ENCODE data around the gene FRYL.
"Not testable (repeated sequence)": the region's sequence is repeated elsewhere in the genome, so short reads cannot be mapped to it uniquely, and the experiment has no call there.

Gene FRYL

DNA sequence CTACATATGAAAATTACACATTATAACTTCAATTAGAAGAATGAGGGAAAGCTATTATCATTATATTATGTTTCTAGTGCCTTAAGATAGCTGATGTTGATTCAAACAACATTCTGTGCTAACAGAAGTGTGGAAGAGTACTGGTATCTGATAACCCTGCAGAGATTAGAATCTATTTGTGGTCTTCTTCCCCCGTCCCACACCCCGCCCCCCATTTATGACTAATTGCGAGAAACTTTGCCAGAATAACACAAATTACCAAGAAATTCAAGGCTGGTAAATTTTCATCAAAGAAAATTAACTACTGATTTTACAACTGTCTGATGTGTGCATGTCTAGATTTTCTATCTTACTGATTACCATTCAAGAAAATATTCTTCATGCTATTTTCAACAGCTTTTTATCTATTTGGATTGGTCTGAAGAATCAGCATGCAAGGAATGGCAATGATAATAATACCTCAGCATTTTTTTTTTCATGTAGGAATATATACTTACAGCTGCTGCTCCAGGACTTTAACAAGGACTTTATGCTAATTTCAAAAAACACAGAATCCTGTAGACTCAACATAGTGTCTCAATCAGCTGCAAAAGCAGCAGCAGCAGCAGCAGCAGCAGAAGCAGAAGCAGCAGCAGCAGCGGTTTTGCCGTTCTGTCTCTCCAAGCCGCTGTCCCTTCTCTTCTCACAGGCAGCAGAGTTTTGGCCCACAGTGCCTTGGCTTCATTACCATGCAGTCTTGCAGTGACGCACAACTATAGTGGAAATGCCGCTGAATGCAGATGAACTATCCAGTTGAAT is 126.7 kb downstream of the FRYL start:
- DNase-seq: peak; percentile 60 to 63

DNA sequence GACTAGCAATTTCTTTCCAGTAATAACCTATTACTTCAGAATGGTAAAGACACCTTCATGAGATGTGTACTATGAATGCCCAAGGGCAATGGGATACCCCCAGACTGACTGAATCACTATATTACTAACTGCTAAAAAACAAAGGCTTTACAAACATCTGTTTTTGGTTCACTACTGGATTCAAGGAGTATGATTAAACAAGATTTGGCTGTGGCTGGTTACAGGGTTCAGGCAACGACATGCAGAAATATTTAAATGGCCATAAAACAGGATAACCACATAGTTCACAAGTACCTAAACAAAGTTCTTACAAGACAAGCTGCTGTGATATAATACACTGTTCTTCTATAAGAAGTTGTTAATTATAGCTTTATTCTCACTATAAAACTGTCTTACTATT is 128.2 kb downstream of the FRYL start:
- DNase-seq: no peak

DNA sequence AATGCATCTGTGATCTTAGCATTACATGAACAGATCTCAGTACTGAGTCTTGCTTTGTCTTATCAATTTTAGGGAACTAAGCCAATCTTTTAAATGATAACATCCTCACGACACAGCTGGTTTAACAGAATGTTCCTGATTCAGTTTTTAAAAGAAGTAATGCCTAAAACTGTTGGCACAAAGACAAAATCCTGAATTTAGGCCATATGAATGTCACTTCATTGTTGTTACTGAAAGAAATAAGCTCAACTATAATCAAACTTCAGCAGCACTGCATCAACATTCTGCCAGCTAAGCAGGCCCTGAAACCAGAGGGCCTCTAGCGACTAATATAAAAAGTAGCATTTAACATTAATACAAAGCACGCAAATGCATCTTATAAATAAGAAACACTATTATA is 130.6 kb downstream of the FRYL start:
- no peak for DNase-seq

DNA sequence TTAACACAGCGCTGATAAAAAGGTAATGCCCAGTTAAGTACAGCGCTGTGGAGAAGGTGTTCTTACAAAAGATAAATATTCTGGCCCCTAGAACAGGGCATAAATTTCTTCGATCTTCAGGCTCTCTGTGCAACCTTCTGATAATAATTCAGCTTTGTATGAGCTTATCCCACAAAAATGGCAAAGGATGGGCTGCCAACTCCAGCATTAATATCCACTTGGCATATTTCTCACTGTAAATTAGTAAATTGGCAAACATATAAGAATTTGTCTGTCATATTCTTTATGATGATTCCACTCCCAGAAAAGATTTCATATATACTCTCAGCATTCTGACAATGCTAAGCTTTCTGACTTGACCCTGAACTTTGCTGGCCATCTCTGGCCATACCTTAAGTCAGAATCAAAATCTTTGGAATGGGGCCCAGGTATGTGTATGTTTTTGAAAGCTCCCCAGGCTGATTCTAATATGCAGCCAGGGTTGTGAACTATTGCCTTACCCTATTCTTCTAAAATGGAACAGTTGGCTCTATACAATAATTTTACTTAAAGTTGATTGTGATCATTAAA is 134.8 kb downstream of the FRYL start:
- no peak for DNase-seq

DNA sequence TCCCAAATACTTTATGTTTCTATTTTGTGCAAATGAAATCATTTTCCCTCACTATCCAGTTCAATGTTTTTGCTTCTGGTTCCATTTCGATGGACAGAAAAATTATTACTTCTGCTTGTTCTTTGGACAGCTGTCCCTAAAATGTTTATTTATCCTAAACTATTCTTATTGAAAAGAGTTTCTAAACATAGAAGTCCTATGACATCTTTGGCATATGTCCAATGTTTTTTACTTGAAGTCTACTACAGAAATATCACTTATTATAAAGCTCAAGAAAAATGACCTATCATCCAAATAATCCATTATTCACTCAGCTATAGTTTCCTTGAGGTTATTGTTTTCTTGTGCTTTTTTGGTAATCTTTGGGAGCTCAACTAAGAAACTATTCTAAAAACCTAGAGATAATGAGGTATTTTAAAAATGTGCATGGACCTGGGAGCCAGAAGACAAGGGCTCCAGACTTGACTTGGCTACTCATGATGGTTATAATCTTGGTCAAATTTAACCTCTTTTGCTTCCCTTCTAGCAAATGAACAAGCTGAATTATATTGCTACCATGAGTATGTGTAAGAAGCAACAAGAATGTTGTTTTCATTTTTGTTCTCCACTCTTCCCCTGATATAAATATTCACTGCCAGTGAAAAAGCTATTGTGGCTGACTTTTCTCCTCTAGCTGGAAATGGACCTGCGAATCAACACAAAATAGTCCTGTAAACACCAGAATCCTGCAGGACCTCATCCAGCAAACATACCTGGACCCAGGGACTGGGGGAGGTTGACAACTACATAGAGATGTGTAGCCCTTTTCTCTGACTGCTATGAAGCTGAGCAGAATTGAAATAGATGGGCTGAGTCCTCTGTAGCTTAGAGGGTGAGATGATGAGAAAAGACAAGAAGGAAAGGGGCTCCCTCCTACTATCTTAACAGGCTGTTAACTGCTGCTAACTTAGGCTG is 137.4 kb downstream of the FRYL start:
- DNase-seq: no peak

DNA sequence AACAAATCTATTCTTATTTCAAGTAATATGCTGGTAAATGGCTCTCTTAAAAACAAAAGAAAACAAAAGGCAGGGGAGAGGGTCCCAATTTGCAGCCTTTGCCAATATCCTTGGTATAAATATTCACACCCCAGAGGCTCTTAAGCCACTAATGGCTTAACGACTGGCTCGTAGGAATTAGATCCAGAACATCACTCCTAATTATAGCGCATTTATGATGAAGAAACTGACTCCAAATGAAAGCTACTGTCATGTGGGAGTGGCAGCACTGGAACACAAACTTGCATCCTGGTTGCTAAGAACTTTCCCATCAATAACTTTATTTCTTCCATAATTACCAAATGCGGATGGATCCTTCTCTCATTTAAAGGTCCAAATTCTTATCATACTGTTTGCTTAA is 138.7 kb downstream of the FRYL start:
- DNase-seq: no peak

DNA sequence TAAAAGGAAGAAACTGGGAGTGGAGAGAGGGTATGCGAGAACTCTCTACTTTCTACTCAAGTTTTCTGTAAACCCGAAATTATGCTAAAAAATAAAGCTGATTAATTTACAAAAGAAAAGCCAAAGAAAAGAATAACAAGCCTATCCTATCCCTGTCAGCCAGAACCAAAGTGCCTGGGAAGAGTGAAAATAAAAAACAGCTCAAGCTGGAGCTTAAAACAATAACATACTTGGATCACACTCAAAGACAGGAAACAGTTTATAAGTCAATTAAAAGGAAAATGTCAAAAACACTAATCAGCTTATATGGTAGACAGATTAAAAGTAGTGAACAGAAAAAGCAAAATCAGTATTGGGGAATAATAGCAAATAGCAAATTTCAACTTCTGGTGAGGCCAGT is 139.4 kb downstream of the FRYL start:
- DNase-seq: no peak

DNA sequence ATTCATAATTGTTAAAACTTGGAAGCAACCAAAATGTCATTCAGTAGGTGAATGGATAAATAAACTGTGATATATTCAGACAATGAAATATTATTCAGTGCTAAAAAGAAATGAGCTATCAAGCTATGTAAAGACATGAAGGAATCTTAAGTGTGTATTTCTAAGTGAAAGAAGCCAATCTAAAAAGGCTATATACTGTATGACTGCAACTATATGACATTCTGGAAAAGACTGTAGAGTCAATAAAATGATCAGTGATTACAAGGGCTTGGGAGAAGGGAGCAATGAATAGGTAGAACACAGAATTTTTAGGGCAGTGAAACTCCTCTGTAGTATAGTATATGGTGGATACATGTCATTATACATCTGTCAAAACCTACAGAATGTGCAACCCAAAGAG is 139.9 kb downstream of the FRYL start:
- no peak for DNase-seq

DNA sequence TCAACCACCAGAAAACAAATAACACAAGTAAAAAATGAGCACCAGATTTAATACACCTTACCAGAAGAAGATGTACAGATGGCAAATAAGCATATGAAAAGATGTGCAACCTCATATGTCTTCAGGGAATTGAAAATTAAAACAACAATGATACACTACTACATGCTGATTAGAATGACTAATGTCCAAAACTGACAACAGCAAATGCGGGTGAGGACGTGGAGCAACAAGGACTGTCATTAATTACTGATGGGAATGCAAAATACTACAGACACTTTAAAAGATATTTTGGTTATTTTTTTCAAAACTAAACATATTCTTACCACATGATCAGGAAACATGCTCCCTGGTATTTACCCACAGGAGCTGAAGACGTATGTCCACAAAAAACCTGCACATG is 140.3 kb downstream of the FRYL start:
- no peak for DNase-seq

DNA sequence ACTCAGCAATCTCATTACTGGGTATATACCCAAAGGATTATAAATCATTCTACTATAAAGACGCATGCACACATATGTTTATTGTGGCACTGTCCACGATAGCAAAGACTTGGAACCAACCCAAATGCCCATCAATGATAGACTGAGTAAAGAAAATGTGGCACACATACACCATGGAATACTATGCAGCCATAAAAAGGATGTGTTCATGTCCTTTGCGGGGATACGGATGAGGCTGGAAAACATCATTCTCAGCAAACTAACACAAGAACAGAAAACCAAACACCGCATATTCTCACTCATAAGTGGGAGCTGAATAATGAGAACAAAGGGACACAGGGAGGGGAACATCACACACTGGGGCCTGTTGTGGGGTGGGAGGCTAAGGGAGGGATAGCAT is 141.5 kb downstream of the FRYL start:
- not testable (repeated sequence) for DNase-seq

DNA sequence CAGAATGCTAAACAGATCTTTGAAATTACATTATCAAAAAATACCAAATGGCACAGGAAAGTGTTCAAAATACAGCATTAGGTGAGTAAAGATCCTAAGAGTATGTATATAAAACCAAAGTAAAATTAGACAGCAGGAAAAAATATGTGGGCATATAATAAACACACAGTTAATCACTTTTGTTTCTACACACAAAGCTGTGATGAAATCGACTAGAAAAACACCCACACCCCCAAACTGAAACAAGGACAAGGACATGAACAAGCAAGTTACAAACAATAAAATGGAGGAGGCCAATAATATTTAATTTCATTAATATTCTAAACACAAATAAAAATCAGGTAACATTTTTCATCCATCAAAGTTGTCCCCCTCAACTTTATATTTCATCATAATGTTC is 143.2 kb downstream of the FRYL start:
- no peak for DNase-seq

DNA sequence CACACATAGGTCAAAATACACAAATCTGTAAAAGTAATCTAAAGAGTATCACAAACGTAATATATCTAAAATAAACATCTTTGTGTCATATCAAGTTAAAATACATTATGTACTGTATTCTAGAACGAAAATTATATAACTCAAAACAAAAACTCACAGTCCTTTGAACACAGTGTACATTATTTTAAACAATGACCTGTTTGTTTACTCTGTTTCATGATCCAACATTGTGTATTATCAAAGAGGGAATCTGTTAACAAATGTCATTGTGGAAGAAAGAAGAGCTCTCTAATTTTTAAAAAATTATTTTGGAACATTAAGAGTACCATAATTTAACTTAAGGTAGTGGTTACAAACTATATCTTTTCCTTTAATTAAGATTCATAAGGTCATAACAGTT is 144.1 kb downstream of the FRYL start:
- no peak for DNase-seq

DNA sequence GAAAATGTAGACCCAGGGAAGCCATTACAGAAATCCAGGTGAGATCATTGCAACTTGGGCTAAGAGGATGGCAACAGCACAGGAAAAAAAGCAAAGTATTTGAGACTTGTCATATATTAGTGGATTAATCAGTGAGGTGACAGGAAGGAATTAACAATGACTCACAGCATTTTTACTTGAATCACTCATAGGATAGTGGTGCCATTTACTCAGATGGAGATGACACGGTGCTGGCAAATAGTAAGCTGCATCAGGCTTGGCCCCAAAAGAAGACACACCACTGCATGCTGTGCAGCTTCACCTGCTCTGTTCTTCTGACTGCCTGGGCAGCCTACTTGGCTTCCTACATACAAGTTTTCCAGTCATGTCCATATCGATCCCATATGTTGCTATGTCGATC is 144.8 kb downstream of the FRYL start:
- peak; percentile 23 to 24 for DNase-seq

DNA sequence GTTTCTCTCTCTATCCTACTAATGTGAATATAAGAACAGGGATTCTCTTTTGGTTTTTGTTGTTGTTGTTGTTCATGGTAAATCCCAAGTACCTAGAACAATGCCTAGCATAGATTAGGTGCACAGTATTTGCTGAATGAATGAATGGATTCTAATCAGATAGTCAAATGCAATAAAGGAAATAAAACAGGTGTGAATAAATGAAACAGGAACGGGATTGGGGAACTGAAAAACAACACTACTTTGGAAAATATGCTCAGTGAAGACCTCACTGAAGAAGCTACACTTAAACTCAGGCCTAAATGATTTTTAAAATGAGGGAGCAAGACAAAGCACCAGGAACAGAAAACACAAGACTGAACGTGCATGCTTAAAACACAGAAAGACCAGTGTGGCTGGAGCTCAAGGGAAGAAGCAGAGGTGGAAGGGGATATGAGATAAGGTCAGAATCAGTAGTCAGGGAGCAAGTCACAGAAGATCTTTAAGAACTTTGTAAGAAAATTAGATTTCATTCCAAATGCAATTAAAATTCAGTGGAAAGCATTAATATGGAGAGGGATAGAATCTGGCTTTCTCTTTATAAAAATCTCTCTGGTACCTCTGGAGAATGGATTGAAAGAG is 145.3 kb downstream of the FRYL start:
- DNase-seq: no peak

DNA sequence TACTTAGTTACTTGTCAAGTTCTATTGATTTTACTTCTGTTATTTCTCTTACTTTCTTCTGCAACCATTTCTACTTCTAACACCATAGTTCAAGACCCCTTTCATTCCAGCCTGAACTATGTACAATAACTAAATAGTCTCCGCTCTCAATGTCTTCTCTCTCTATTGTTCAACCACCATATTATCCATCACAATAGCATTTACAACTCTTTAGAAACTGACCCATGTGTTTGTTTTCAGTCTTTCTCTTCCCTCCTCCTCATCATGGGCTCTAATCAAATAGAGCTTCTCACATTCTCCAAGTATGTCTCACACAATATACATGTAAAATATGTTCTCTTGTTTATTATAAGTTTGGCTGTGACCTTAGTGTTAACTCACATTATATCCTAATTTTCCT is 146.4 kb downstream of the FRYL start:
- DNase-seq: no peak

DNA sequence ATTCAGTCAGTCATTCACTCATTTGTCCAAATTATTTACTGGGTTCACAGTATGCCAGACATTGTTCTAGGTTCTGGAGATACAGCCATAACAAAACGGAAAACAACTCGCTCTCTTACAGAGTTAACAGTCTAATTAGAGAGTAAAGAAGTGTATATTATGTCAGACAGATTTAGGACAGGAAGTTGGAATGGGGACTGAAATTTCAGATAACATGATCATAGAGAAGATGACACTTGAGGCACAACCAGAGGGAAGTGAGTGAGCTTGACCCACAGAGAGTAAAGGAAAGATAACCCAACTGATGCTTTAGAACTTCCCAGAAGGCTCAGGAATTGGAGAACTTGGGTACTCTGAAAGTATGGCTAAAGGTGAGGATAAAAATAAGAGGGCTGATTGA is 150.6 kb downstream of the FRYL start:
- no peak for DNase-seq

DNA sequence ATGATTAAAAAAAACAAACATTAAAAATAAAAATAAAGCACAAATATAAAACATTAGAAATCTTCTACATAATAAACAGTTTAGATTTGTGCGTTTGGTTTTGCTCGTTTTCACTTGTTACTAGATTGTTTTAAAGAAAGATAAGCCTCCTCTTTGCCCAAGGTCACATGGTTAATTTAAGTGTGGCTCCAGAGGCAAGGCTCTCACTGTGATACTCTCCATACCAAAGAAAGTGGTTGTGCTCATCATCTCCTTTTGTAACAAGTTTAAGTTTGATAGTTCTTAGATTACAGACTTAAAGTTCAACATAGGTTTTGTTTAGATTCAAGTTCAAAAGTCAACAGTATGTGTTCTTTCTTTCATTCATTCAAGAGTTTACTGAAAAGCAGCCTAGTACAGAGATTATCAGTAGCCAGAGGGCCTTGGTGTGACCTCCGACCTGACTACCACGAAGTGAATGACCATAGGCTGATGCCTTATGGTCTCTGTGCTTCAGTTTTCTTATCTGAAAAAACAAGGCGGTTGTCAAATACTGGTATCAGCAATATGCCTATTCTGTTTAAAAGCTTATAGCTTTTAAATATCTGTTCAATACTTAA is 156.8 kb downstream of the FRYL start:
- no peak for DNase-seq

DNA sequence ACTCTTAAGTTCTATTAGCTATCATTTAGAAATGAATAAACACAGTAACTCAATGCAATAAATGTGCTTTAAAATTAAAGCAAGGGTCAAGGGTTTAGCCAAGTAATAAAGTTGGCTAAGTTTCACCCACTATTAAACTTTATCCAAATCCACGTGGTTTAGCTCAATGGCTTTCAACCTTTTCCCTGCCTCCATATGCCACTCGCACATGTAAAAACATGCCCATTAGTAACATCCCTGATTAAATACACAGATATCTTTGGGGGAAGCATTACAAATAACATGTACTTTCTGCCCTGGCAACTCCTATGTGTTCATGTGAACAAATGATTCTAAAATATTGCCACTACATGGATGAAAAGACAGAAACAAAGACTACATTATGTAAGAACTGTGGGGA is 159.2 kb downstream of the FRYL start:
- DNase-seq: no peak

DNA sequence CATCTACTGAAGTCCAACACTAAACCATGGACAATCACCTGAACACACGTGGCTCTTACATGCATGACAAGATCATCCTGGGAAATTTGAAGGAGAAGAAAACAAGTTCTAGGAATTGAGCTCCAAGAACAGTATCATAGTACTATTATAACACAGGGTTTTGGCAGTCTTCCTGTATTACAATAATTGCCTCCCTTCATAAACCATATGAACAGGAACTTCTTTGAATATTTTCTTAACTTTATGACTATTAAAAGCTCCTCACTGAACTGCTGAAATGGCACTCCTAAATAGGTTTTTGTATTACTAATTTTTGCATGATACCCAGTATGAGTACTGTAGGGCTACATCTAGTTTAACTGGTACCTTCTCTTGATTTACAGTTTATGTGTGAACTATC is 160.0 kb downstream of the FRYL start:
- no peak for DNase-seq

DNA sequence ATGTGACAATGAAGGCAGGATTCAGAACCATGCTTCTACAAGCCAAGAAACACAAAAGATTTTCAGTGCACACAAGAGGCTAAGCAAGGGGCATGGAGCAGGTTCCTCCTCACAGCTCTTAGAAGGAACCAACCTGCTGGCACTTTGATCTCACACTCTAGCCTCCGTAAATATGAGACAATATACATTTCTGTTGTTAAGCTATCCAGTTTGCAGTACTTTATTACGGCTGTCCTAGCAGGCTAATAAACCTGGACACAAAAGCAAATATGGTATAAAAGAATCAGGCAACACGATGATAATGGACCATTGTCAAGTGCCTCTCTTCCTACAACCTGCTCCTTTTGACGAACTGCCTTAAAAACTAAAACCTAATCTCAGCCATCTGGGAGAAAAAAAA is 175.6 kb downstream of the FRYL start:
- no peak for DNase-seq

DNA sequence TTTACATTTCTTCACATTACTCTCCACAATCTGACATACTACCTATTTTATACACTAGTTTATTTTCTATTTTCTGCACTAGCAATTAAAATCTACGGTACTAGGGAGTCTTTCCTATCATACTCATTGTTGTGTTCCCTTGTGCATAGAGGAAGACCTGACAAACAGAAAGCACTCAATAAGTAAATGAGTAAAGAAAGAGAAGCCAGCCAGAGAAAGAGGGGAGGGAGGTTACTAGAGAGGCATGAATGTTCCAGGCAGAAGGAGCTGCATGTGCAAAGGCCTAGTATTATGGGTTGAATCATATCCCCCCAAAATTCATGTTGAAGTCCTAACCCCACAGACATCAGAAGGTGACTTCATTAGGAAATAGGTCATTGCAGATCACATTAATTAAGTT is 176.0 kb downstream of the FRYL start:
- no peak for DNase-seq

DNA sequence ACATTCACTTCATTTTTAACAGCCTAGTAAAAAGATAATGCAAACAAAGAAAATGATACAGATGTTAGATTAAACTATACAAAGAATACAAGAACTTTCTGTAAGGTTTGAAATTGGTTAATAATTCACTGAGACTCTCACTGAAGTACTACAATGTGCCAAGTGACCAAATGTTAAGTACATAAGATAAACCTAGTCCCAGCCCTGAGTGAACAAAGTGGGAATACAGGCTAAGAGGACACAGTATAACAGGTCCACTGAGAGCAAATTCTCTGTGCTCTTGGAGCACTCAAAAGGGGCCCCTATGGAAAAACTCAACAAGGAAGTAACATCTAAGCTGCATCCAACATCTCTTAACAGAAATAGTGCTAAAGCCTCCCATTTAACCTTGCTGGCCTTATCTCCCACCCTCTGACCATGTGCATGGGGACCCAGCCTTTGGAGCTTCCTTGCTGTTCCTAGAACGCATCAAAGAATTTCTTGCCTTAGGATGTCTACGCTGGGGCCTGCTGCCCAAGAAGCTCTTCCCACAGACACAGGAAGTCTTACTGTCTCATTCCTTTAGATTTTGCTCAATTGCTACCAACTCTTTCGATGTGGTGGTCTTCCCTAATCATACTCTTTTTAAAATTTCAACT is 176.6 kb downstream of the FRYL start:
- DNase-seq: no peak
